Dermis microvascular lymphatic vessel endothelial cell (primary cell): ENCODE measurements around the gene PRG2. TPM values are rescaled to one million over a fixed set of nuclear protein-coding genes. Genes with fewer than 3 reads are reported as not detected.

Experiments used
- DNase-seq, 2 donors: peaks; one replicate each; pipeline versions ENCODE4 v3.0.0 to v3.0.0-alpha.2; 2010; ENCODE audit warnings: low read depth in 2 of 2
- total RNA-seq: library from RNA; depleted of rRNA; stranded (reverse); fragments of >200 nt; gene quantifications from 2 replicates; pipeline ENCODE4 v1.2.1, GENCODE V29; 2014

Gene PRG2, protein sequence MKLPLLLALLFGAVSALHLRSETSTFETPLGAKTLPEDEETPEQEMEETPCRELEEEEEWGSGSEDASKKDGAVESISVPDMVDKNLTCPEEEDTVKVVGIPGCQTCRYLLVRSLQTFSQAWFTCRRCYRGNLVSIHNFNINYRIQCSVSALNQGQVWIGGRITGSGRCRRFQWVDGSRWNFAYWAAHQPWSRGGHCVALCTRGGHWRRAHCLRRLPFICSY
- total RNA-seq = under 0.01 TPM in 1 of 2 replicates, not detected in the other

DNA sequence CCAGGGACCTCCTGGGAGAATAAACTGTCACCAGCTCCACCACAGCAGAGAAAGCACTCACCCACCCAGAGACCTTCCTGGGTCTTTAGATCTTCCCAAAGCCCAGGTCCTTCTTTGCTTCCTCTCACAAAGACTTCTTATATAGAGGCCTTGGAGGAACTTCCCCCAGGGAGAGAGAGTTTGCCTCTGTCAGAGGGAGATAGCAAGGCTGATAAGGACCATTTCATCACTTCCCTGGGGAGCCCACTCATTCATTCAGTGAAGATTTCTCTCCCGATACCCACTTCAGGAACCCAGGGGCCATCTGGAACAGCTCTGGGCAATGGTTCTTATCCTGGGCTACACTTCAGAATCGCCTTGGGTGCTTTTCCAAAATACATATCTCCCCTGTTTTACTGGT is at the start of gene PRG2:
Gene PRG2, minus strand, starts transcription at position 116 of the 400 bp plus-strand sequence. CDS start 706 bp downstream, outside the sequence.
- DNase-seq = no peak

DNA sequence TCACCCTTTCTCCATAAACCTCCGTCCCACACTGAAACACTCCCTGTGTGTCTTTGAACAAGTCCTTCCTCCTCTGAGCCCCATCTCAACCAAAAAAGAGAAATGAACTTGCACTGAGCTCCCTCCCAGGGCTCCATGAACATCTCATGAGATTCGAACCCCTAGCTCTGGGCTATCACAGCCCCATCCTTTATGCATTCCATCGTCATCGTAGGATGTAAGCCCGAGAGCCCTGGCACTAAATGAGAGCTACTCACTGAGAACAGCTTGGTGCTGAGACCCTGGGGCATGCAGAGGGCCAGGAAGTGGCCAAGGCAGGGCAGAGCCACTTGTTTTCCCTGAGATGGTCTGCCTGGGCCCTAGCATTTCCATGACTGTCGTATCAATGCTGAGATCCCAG is 49.3 kb upstream of the PRG2 start:
- DNase-seq = no peak

DNA sequence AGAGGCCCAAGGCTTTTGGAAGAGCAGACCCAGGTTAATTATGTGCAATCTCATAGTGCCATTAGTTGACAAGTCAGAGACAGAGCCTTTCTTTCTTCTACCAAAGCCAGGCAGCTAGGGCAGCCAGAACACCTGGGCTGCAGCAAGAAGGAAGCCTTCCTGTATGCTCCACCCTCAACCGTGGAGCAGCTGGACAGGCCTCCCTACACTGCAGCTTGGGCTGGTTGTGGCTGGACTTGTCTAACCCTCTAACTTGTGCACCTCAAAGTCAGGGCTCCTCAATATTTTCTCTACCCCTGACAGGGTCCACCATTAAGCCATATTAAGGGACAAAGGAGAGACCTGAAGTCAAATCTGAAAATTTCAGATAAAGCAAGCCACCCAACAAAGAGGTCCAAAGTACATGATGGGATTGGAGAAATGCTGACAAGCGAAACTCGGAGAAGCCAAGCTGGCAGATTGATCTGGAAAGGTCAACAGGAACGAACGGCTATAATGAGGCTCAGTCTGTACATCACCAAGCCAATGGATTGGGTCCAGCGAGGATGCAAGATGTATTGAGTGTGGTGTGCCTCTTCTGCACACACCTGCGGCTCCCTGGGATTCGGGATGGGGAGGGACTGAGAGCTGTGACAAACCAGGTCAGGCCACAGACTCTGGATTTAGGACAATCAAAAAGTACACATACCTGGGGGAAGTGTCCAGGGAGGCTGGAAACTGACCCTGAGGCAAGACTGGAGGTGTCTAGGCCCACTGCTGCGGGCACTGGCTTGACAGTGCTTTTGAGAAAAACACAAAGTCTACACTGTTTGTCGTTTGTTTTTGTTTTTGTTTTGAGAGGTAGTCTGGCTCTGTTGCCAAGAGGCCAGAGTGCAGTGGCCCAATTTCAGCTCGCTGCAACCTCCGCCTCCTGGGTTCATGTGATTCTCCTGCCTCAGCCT is 48.2 kb upstream of the PRG2 start:
- no peak for DNase-seq

DNA sequence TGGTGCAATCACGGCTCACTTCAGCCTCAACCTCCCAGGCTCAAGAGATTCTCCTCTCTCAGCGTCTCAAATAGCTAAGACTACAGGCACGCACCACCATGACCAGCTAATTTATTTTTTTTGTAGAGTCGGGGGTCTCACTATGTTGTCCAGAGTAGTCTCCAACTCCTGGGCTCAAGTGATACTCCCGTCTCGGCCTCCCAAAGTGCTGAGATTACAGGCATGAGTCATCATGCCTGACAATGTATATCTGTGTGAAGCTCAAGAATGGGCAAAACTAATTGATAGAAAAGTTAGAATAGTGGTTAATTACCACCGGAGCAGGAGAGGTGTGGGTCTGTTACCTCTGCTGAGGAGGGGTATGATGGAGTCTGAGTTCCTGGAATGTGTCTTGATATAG is 45.6 kb upstream of the PRG2 start:
- no peak for DNase-seq

DNA sequence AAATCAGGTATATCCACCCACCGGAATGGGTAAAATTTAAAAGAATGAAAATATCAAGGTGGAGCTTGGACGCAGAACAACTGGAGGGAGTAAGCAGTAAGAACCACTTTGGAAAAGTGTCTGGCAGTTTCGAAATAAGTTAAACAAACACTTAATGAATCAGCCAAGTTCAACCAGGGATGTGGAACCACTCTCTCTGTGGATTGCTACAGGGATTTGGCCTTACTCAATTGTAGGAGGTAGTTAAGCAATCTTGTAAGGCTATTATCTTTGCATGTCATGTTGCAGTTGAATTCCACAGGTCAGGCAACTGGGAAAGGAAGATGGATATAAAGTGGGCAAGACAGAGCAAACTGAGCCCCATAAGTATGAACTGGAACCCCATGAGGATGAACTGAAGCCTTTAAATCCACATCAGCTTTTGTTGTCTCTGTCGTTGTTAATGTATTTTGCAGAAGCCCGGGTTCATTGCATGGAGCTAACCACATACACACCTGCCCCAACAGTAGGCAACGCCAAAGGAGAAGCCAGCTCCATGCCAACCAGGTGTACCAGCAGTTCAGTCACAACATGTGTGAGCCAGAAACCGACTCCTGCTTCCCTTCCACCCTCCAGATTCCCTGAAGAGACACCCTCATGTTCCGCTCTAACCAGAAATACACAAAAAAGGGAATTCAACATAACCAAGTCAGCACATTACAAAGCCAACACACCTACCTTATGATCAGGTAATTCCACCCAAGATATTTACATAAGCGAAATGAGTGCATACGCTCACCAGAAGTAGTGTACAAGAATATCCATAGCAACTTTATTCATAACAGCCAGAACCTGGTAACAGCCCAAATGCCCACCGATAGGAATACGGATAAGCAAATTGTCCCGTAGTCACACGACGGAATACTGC is 44.4 kb upstream of the PRG2 start:
- DNase-seq = no peak

DNA sequence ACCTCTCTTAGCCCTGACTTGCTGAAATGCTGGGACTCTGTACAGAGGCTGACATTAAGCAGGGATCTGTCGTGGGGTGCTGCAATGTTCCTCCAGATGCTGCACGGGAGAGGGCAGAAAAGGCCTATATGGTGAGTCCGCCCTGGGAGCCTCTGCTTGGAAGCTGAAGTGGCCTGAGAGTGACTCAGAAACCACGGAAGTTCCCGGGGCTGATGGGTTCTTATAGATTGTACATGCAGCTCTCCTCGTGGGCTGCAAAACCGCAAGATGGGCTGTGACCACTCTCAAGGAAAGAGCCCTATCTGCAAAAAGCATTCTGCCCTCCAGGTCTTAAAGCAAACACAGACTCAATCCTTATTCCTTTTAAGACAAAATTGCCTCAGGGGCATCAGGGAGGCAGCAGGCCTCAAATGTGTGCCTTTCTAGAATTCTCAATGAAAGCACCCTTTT is 42.3 kb upstream of the PRG2 start:
- no peak for DNase-seq

DNA sequence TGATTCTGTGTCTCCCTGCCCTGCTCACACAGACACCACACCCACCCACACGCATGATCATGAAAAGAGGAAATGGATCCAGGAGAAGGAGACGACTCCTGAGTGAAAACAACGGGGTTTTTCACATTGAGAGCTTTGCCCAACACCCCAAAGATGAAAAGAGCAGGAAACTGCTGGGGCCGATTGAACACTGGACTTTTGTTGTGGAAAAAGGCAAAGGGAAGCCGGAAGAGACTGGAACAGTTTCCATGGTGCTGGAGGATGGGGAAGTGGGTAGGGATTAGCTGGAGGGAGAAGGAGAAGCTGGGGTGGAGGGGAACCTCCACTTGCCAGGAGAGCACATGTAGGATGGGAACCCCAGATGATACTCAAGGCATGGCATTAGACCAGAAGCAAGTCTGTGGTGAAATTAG is 41.7 kb upstream of the PRG2 start:
- peak in 1 of 2 donors; percentile 30 for DNase-seq

DNA sequence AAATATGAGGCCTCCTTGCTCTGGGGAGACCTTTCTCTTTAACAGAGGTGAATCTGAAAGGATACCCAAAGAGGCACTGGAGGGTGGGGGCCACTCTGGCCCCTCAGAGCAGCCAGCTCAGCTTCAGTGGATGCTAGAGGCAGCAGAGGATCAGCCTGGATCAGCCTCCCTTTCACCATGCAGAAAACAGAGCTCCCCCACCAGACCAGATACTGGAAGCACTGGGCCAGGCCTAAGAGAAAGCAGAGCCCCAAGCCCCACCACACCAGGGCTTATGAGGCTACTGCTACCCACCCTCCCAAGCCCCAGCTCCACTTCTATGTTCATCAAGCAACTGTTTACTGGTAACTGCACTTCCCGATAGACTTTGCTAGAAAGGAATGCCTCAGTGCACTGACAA is 40.5 kb upstream of the PRG2 start:
- no peak for DNase-seq

DNA sequence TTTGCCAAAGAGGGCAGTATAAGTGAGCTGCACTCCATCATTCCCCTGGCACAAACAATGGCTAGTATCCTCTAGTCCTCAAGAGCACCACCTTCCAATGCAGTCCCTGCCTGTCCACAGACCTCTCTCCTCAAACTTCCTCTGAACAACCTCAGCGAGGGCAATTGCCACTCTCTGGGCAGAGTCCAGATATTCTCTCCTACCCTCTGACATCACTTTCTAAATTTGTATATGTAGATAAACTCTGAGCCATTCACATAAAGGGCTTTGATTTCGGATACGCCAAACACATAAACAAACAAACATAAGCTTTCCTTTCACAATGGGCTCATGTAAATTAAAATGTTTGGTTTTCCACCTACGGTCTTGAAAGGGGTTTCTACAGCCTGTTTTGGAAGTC is 39.5 kb upstream of the PRG2 start:
- no peak for DNase-seq

DNA sequence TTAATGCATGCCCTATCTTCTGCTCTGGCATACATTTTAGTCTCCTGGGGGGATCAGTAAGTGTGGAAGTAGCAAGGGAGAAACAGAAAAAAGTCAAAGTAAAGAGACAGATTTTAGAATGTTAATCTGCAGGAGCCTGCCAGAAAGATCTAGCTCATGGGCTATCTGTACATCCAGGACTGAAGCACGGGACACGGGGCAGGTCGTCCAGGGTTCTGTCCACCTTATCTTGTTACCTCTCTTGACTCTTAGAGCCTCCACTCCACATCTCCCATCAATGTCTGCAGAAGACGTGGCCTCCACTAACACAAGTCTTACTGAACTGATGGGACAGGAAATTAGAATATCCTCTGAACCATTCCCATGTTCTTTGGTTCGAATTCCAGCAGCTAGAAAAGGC is 38.2 kb upstream of the PRG2 start:
- DNase-seq = no peak

DNA sequence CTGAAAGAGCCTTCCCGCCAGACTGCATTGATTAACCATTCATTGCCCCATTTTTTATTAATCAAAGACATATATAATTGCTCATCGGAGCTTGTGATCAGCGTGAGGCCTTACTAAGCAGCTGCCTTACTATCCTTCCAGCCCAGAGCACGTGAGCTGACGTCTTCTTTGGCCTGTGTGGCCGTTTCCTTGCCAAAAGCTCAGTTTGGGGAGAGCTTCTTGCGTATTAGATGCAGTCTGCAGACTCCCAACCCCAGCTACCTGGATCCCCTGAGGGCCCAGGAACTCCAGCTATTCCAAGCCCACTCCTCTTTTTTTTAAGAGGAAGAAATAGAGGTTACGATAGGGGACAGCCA is 37.3 kb upstream of the PRG2 start:
- DNase-seq = no peak

DNA sequence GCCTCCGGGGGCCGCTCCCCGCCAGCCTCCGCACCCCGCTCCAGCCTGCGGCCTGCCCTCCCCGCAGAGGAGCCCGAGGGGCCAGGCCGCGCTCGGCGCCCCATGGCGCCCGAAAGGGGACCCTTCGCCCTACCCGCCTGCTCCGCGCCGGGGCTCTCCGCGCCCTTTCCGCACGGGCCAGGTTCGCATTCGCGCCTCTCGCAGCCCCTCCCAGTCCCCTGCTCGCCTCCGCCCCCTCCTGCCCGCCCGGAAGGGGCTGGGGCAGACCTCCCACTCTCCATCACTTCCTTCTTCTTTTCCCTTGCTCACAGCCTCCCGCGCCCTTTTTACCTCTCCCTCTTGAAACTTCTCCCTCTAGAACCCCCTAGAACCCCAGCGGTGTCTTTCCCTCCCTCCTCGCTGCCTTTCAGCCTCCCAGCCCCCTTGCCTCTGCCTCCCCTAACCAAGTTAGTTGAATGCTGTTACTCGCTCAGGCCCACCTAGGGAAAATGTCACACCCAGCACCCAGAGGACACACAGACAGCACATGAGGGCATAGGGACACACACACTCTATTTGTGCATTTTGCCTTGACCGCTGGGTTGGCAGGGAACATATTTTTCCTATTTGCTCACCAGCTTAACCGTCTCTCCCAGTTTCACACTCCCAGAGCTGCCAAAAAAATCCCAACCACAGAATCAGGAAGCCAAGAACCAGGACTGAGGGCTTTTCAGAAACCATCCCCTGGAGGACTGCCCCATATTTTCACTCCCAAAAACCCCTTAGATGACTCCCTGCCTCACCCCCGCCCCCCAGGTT is 36.7 kb upstream of the PRG2 start, which contains the start of gene SLC43A3:
Gene SLC43A3, minus strand, starts transcription at position 193 of the 798 bp plus-strand sequence. CDS start 949 bp downstream, outside the sequence.
- peak; percentile 50 to 70 for DNase-seq

DNA sequence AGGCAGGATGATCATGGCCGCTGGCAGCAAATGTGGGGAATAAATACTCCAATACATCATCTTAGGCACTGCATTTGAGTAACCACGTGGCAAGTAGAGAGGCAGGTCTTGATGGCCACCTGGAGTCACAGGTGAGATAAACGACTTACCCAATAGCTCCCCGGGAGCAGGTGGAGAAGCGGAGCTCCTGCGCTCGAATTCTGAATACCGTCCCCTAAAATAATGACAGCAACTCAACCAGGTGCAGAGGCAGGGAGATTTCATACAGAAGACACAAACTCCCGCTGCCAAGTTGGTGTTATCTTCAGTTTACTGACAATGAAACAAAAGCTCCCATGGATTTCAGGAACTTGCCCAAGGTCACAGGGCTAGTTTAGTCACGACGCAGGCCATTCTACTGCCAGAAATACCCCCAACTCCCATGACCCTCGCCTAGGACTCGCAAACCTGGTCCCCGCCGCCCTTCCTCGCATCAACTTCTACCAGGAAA is 36.0 kb upstream of the PRG2 start:
- DNase-seq = peak; percentile 30 to 44

DNA sequence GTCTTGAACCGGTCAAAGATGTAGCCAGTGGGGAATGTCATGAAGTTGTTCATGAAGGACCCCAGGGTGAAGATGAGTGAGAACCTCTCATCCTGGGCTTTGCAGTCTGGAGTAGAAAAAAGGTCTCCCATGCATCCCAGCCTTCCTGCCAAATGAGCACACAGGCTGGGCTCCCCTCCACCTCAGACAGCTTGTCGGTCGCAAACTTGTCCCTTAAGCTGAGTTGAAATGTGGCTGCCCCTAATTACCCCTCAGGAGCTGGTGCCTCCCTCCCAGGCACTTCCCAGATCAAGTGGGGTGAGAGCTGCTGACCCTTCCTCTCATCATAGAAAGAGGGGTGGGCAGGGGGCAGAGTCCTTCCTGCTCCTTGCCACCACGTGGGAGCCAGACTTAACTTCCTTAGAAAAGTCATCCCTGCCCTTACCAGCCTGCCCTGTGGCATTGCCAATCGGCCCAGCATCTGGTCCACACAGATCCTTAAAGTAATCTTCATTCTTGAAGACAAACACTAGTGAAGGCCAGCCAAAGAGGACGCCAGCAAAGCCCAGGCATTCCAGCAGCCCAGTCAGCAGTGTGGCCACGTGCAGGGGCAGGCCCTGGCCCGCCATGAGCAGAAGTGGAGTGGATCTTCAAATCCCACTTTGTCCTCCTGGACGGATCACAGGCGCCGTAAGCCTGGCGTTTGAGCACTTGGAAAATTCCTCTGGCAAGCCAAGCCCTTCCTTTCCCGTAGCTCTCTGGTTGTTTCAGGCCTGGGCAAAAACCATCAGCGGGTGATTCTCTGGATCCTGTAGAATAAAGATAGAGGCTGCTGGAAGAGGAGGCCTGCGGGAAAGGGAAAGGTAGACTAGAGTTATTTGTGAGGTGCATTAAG is 35.4 kb upstream of the PRG2 start:
- peak; percentile 24 to 31 for DNase-seq

DNA sequence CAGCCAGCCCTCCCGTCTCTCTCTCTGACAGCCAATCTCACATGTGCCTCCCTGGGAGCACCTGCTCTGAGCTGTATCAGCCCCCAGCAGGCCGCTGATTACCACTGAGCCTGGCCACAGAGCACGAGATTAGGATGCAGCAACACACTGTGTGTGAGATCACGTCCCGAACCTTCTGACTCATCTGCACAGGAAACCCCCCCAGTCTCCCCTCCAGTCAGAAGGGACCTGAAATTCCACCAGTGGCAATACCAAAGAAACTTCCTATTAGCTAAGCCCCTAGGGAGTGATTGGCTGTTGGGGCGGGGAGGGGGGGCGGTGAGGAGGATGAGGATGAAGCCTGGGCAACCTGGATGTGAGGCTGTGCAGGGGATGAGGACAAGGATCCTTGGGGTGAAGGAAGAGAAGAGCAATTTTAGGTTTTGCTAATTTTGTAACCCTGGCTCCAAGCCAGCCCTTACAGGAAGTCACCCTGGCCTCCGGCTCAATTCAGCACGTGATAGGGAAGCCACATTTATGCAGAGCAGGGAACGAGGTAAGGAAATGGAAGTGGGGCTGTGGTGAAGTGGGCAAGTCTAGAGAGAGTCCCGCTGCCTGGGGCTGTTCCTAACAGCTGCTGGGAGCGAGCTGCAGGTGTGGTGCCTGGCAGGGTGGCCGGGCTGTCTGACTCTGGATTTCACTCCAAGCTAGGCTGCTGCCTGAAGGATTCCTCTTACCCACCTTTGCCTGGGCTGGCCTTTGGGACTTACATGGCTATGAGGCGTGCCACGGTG is 34.5 kb upstream of the PRG2 start:
- peak; percentile 98 to 99 for DNase-seq

DNA sequence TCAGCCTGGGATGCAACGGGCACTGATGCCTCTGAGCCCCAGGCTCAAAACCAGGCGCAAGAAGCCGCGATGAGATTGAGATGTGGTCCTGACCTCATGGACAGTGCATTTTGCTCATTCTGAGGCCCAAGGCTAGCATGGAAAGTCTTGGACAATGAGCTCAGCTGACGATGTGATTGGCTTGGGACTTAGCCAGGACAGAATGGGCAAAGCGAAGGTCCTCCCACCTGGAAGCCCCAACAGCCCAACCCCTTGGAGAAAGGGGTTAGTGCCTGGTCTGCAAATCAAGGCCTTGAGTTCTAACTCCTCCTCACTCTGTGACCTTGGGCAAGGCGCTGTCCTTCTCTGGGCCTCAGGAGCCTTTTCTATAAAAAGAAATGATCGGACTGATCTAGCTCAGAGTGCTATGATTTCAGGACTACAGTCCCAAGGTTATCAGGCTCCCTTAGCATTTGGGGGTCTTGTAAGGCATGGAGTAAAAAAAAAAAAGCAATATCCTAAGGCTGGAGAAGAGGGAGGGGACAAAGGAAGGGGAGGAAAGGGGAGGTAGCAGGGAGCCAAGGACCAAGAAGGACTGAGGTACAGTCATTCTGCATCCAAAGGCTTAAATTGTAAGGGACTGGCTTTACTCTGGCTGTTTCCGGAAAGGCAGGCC is 33.8 kb upstream of the PRG2 start:
- DNase-seq = no peak

DNA sequence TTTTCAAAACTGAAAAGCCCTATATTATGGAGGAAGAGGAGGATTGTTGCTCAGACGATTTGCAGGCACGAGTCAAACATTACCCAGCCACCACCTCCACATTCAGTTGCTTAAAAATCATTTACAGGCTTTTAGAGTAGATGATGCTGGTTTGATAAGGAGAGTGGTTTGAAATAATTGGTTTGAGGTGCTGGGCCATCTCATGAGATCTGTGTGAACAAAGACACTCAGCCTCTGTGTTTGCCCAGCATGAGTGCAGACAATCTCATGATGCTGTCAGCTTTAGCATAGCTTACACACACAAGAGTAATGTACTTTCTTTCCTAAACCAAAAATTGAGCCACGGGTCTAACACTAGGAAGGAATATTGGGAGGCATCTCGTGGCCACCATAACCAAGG is 32.2 kb upstream of the PRG2 start:
- no peak for DNase-seq

DNA sequence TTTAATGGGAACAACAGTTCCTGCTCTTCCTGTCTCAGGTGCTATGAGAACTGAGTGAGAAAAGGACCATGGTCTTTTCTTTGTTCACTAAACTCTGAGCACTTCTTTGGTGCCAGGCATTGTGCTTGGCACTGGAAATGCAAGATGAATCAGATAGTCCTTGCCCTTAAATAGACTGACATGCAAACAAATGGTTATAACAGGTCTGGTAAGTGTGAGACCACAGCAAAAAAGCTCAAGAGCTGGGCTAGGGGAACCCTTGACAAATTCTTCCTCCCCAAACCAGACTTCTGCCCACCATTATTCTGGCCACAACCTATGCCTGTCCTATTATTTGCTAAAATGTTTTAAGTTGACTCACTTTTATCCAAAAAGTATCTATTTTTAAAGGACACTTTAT is 31.4 kb upstream of the PRG2 start:
- no peak for DNase-seq
